GM18909 (cell line): ENCODE results near the gene ROBO1.
"Not testable (repeated sequence)": the region's sequence is repeated elsewhere in the genome, so short reads cannot be mapped to it uniquely, and the experiment has no call there.

Experiments used
- ATAC-seq: cut with Tn5 transposase; IDR thresholded peaks from one replicate; pipeline ENCODE4 v1.9.1; 2021; ENCODE audit warnings: mild to moderate bottlenecking; ENCODE audit not compliant: unreplicated experiment, poor library complexity

The ROBO1 gene

DNA sequence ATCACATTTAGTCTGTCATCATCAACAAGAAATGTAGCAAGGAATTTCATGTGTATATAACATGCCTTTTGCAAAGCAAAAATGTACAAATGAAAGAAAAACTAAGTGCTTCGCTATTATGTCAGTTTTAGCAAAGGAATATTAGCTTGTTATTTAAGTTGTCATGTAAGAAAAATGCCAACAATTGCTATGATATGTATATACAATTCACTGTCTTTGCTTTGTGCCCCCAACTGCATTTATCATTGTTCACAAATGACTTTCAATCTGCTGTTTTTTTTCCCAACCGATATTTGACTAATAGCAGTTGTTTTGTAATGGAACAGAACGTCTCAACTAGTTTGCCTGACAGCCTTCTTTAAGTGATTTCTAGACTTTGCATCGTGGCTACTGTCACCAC, 207.1 kb downstream of the ROBO1 start:
- no peak for ATAC-seq

DNA sequence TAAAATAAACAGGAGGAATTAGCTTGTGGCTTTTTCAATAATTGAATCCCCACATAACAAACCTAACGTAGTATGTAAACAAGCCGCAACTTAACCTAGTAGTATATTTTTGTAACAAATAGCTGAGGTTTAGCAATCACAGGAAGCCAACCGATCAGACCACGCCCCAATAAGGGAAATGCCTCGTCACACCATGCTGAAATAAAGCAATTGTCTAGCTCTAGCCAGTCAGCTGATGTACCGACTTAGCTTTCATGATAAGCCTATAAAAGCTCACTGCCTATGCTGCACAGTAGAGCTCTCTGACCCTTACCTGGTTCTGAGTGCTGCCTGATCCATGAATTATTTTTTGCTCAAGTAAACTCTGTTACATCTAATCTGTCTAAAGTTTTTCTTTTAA, 208.9 kb downstream of the ROBO1 start:
- ATAC-seq, result no peak

DNA sequence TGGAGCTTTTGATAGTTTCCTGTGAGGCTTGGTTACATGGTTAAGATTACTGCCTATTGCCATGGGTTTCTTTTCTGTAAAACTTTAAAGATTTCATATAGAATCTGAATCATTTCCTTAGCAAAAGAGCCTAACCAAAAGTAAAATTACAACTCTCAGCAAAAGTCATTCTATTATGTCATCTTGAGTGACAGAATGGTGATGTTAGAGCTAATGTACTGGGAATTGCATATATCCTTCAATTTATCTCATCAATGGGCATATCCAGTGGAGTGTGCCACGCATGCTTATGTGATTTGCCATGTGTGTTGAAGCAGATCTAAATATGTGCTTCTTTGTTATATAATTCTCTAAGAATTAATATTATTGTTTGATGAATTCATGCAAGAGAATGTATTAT, 212.1 kb downstream of the ROBO1 start:
- ATAC-seq, result no peak

DNA sequence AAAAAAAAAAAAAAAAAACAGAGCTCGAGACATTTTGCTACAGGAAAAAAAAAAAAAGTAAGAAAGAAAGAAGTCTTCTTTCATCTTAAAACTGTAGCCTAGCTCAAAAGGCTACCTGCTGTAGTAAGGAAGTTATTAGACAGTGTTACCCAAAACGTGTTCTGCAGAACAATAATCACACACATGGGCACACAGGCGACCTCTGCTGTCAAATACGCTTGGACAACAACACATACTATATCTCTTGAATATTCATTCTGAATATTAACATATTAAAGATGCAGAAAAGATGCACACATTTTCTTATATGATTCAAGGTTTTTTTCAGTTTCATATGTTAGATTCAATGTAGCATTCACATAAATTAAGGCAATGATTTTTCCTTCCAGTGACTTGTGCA, 215.8 kb downstream of the ROBO1 start:
- ATAC-seq, result no peak

DNA sequence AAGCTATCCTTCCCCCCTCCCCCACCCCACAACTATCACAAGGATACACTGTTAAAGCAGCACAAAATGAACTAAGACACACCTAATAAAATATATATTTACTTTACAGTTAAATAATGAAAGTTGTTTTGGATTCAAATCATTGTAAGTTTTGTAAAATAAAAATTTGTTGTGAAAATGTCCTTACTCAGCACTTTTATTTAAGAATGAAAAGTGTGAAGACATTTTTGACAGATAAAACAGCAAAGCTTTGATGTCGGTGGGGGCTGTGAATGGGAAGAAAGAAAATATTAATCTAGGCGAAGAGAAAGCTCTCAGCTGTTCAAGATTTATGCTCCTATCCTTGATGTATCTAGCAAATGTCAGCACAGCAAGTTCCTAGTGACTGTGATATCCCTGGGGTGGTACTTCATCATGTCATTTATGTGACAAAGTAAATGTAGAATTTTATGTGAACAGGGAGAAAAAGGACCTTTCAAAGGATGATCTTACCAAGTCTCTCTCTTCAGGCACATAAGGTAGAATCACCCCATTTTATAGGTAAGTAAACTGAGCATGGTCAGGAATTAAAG, 216.4 kb downstream of the ROBO1 start:
- no peak for ATAC-seq

DNA sequence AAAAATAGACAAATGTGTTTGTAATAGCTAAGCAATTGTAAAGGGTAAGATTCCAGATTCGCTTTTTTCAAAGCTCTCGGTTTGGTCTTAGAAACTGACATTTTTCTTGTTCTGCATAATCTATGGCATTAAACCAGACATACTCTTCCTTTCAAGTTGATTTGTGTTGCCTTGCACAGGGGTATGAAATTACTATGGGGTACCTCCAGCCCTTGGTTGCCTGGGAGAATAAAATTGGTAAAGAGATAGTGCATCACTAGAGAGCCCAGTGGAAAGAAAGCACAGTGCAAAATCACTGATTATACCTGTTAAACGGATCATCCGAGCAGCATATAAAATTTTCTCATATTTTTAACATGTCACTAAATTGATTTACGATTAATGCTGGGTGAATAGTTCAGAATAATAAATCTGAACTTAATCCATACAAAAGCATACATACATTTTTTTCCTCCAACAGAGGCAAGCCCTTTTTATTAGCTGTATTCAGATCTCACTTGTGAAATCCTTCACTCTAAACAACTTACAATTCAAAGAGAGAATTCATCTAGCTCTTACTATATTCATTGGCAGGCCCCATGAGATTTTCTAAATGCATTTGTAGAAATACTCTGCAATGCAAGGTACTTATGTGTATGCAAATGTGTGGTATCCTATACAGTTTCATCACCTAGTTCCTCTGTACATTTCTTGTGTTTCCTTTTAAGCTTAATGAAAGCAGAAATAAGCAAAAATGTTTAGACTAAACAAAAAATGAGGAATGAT, 224.4 kb downstream of the ROBO1 start:
- no peak for ATAC-seq

DNA sequence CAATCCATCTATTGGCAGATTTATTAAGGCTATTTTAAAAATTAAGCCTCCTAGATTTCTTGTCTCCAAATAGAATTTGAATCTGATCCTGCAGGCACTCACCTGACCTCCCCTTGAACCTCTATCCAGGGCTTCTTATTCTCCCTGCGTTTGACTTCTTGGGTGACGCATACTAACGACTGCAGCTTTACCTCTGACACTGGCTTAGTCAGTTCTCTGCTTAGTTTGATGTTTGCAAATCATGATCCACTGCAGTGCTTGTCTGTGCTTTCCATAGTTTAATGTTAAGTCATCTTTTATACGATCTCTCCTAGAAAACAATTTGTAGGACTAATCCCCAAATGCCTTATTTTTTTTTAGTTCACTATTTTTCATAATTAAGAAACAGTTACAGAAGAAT, 233.1 kb downstream of the ROBO1 start:
- no peak for ATAC-seq

DNA sequence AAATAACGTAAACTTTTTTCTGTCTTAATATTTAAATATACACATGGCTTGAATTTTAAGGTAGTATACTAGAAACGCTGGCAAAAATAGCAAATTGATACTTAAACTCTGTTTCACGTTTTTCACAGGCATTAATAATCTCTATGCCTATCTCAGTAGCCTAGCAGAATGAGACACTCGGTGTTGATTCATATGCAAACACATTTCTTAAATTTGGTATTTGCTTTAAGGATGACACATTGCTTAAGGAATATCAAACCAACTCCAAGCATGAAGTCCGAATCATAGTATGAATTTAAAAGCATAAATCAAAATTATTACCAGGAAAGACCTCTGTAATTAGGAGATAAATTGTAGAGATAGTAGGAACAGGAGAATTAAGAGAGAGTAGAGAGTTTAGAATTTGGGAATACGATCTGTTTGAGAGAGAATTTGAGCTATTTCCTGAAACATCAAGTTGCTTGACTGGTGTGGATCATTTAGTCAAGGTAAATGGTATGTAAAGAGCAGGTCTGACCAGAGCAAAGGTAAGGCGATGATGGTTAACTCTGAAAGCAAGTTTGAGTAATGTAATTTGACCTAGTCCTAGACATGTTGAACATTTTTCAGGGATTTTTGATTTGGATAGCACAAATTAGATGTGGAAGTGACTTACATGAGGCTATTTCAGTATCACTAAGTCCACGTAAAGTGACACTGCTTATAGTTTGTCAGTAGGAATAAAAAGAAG, 236.1 kb downstream of the ROBO1 start:
- no peak for ATAC-seq

DNA sequence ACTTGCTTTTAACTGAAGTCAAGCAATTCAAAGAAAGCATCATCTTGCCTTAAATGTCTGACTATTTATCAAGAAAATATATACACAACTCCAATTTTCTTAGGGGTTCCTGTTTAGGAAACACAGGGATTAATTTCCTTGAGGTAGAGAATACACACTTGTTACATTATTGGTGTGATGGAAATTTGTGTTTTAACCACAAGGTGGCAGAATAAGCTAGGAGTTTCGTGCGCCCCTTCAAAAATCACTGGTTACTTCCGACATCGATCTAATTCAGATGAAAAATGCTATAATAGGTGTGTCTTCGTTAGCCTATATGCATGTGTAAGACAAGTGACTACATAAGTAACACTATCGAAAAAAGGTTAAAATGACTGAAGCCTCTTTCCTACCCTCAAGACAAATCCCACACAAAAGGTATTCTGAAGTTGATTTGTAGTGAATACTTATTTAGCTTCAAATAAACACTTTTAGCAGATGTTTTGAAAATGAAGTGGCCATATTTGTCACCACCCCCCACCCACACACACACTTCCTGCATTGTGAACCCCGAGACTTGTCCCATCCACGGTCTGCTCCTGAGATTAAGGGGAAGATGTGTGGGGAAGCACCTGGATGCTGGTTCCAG, 246.5 kb downstream of the ROBO1 start:
- peak; percentile 80 for ATAC-seq

DNA sequence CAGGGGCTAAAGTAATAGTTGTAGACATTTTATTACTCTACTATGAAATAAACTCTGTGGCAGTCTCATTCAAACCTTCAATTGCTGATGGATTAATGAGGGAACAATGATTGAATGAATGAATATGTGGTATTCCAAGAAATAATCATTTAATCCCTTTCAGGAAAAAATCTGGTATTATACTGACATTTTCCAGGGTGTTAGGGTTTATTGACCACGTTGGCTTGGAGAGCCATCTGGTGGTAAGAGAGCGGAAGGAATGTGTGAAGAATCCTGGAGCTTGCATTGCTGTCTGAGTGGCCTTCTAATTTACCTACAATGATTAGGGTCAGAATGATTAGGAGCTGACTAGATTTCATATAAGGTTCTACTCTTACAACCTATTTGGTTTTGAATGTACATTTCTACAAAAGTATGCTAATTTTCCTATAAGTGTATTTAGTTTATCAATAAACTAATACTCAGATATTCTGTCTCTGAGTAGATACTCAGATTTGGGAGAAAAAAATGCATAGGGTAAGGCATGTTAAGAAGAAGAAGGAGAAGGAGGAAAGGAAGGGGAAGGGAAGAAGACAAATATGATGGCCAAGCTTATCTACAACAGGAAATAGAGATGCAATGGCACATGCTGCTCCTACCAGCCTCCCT, 249.9 kb downstream of the ROBO1 start:
- no peak for ATAC-seq

DNA sequence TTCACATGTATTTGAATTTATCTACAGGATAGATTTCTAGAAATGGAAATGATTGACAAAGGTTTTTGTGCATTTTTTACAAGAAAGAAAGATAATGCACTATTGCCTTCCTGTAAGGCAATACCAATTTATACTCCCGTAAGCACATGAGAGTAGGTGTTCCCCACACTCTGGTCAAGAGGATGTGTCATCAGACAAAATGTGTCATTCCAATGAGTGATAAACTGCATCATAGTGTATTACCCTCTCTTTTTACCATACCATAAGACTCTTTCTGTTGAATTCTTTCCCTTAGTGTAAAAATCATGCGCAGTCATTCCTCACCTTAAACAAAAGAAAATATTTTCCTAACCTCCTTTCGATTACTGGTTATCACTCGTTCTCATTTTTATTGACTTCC, 251.0 kb downstream of the ROBO1 start:
- no peak for ATAC-seq

DNA sequence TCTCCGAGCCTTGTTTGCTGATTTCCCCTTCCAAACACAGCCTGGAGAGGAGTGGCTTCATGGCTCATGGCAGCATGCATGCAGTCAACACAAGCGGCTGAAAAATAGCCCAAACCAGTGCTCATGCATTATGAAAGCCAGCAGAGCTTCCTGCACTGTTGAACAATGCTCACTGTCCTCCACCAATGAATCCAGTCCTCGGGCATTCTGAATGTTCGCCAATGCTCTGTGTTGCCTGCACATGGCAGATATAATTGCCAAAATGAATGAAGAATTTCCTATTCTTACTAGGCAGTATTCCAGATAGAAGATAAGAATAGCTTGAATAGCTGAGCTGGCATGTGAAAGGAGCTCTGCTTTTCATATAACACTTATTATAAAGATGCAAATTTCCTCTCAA, 252.7 kb downstream of the ROBO1 start:
- no peak for ATAC-seq

DNA sequence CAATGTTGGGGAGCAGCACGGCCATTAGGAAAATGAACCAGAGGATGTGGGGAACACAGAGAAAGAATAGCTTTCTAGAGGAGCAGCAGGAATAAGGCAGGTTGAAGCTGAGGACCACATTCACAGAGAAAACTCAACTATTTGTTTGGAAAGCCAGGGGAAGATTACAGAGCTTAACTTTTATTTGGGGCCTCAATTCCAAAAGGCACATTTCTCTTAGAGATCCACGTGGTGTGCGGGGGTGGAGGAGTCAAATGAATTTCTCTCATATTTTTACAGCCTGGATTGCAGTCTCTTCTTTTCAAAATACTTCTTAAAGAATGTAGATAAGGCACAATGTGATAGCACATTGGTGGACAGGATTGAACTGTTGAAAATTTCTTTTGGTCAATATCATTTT, 253.7 kb downstream of the ROBO1 start:
- no peak for ATAC-seq

DNA sequence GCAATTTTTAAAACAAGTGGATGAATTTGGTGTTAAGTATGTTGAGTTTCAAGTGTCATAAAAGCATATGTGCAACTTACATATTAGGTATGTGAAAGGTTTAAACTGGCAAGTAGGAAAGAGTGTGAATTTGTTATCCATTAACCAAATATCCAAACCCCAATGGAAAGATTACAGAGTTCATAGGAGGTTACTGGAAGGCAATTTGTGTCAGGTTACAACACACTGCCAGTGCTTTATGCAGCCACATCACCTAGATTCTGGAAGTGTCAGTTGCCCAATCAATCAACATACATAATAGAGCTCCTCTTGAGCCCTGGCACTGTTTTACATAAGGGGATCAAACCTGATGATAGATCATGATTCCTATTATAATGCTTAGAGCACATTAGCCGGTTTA, 261.0 kb downstream of the ROBO1 start:
- ATAC-seq, result no peak

DNA sequence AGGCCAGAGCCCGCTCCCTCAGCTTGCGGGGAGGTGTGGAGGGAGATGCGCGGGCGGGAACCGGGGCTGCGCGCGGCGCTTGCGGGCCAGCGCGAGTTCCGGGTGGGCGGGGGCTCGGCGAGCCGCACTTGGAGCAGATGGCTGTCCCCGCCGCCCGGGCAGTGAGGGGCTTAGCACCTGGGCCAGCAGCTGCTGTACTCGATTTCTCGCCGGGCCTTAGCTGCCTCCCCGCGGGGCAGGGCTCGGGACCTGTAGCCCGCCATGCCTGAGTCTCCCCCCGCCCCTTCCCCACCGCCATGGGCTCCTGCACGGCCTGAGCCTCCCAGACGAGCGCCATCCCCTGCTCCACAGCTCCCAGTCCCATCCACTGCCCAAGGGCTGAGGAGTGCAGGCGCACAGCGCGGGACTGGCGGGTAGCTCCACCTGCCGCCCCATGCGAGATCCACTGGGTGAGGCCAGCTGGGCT, 265.5 kb downstream of the ROBO1 start:
- not testable (repeated sequence) for ATAC-seq

DNA sequence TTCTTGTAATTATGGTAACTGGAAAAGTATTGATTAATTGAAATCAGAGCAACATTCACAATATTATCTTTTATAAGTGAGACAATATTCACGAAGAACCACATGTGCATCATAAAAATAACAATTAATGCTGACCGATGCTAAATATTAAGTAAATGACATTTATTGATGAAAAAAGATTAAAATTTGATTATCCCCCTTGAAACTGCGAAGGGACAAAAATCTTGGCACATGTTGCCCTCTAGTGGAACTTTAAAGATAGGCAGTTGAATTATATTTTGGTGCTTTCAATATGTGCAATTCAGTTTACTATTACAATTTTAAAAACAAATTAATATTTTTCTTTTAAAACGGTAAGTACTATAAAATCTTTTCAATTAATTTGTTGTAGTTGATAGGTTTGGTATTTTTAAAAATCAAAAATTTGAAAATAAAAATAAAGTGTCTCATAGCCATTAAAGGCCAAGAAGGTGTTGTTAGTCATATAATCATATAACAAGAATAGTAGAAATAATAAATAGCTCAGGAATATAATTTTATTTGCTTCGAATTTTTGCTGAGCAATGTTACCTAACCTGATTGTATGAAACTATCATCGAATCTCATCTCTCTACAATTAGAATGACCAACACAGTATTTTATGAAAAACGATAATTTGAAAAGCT, 270.2 kb downstream of the ROBO1 start:
- no peak for ATAC-seq

DNA sequence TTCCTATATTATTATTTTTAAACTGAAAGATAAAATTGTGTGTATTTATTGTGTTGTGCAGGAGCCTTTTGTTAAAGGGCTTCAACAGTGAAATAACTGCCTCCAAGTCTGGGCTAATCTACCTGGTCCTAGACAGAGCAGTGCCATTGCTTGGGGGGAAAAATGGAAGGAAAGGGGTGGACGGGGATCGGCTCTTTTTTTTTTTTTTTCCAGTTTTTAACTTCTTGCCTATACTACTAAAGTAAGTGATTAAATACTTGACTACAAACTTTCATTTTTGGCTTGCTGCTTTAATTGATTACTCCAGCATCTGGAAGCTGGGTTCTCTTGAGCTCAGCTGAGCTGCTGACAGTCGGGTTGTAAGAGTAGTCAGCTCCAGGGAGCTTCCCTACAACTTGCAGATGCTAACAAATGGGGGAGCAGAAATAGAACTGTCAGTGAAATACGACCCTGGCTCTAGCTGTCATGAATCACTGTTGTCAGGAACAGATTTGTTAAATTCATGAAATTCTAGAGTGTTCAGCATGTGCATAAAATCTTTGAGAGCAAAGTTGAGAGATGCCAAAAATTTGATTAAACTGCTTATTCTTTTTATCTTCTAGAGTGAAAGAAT, 276.7 kb downstream of the ROBO1 start:
- no peak for ATAC-seq

DNA sequence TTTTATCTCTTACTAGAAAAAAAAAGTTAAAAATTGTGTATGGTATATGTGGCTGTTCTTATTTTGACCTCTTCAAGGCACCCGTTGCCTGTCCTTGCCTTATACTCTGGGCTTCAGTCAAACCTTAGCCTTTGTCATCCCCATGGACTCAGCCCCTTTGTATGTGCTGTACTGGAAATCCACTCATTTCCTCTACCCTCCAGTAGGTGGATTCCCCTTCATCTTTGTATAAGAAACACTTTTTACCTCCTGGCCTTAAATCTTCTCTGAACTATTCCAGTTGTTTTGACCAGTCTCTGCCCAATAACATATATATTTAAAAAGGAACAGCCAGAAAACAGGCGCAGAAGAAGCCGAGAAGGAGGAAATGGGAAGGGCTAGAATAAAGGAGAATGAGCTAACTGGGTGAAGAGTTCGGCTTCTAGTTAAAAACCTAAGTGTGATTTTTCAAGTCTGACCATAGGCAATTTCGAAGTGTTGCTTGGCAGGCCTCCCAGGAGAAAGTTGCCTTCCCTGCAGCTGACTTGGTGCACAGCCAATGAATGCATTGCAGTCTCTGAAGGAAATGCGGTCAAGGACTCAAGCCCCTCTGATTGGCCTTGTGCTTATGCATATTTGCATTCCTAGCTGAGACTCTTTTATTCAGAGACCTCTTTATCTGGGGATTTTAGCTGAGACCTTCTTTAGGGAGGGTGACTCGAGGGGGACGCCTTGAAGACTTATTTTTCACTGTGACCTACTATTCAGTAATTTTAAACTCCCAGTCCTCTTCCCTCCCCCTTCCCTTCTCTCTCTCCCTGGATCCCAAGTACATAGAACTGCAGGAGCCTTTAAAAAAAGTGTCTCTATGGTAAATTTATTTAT, 277.4 kb downstream of the ROBO1 start:
- ATAC-seq, result no peak

DNA sequence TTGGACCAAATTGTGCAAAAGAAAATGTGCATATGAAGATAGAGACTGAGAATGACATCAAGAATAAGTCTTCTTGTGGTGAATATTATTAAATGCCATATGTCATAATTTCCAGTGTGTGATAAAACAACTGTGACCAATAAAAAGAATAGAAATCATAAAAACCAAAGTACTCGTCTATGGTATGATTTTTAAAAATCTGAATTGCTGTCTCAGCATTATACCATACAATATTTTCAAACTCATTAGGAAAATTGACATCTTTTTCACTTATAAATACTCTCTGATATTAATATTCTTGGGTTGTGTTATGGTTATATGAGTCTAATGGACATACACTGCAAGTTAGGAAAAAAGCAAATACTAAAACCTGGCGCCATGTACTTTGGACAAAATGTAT, 279.4 kb downstream of the ROBO1 start:
- no peak for ATAC-seq
